Psoas muscle (tissue), 8 donors: Measurements from ENCODE around the gene DSCAM. TPM values are rescaled to one million over a fixed set of nuclear protein-coding genes. Genes with fewer than 3 reads are reported as not detected.

Experiments used
- ATAC-seq, 4 donors: fragments of 200-7000 bp; cut with Tn5 transposase; one replicate each; pipeline ENCODE4 v1.9.1; 2020; ENCODE audit warnings: moderate library complexity in 3 of 4, mild to moderate bottlenecking in 2 of 4
- DNase-seq, 2 donors: peaks; one replicate each; pipeline ENCODE4 v3.0.0-alpha.2; 2020
- H3K27ac ChIP-seq: fragments of 200-600 bp; one replicate; pipeline ENCODE4 v1.8.0; 2022
- H3K27me3 ChIP-seq, 3 donors: fragments of 200-600 bp in 1 of 3; one replicate each; pipeline versions ENCODE4 v1.6.1 to v1.8.0; 2013 to 2022; ENCODE audit warnings: low read length in 2 of 3, mild to moderate bottlenecking in 2 of 3, moderate library complexity in 1 of 3; ENCODE audit not compliant: insufficient read depth in 3 of 3
- H3K36me3 ChIP-seq, 2 donors: fragments of 200-600 bp in 1 of 2; one replicate each; pipeline versions ENCODE4 v1.6.1 to v1.8.0; 2013 to 2022; ENCODE audit warnings: low read depth in 1 of 2, mild to moderate bottlenecking in 1 of 2, moderate library complexity in 1 of 2; ENCODE audit not compliant: insufficient read depth in 1 of 2
- H3K4me1 ChIP-seq: fragments of 200-600 bp; one replicate; pipeline ENCODE4 v1.8.0; 2022
- H3K4me3 ChIP-seq: fragments of 200-600 bp; one replicate; pipeline ENCODE4 v1.8.0; 2022; ENCODE audit warnings: mild to moderate bottlenecking
- H3K9me3 ChIP-seq: fragments of 200-600 bp; one replicate; pipeline ENCODE4 v1.8.0; 2022
- CTCF ChIP-seq: fragments of 200-600 bp; IDR thresholded peaks from one replicate; pipeline ENCODE4 v1.8.0; 2022; ENCODE audit warnings: antibody characterized with exemption
- WGBS, 3 donors: extraction: QIAGEN DNeasy Blood & Tissue Kit; methylation state at CpG; one replicate each; pipeline versions ENCODE4 v1.1.6 to v1.1.7; 2013; 5-methylcytosine and 5-hydroxymethylcytosine counted together
- intact Hi-C, 2 donors: fragments of 100-400 bp; cut with DNase I; formaldehyde crosslinking; loops; one replicate each; pipeline versions ENCODE4 v1.11.0 to v1.14.2; 2022
- polyA plus RNA-seq, 3 donors: library from polyadenylated mRNA; stranded (reverse); fragments of 200-250 nt; gene quantifications; one replicate each; pipeline ENCODE4 v1.2.3, GENCODE V29; 2013
- total RNA-seq, 4 donors: library from RNA; stranded (reverse); fragmentation: NEBNext Ultra II Directional in 2 of 4; extraction: Animal tissue kit (Norgen Biotek cat#: 25700) in 2 of 4; gene quantifications; one replicate each; pipeline versions ENCODE4 v1.2.1 to v1.2.4, GENCODE V29; 2021 to 2023
- donor health status: healthy with polysubstance abuse.
- donor health status: DM: no; HTN: no; CAD: no; lungs with moderate emphysema.
- donor health status: Bipolar disorder and iron deficiency.
- donor health status: healthy.
- donor health status: DM: yes; HTN: yes; CAD: no.
- donor health status: DM: no; HTN: no; CAD: no.
- donor health status: DM: no; HTN: no; CAD: no.
- donor health status: DM: yes; HTN: yes; CAD: no.

The DSCAM gene
- total and polyA plus RNA-seq, 7 donors, result 0.03 to 0.04 TPM; not detected in 5

DNA sequence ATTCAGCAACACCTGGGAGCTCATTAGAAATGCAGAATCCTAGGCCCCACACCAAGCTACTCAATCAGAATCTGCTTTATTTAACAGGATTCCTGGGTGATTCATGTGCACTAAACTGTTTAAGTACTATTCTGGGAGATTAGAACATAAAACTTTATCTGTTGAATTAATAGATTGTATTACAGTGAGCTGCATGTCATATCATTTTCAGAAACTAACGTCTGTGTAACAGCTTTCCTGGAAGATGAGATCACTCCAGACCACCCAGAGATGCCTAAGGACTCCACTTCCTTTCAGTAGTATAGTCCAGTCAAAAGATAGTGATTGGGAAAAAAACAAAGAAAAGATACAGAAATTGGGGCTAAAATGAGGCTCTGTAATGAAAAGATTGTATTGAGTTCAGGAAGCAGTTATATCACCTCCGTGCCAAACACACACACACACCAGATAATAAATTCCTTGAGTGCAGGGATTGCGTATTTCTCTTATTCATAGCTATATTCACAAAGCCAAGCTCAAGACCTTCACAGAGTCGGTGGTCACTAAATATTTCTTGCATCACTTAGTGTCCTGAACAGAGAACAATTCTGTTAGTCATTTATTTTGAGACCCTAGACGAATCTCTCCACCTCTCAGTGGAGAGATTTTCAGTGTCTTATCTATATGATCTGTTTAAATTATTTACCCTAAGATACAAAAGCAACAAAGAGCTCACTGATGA, 178.2 kb downstream of the DSCAM start:
- intact Hi-C loops, result no loop called here
- no peaks in the 10 kb centered on the region for H3K9me3 ChIP-seq
- no peaks in the 10 kb centered on the region for H3K27me3 ChIP-seq
- DNase-seq, result no peak
- H3K27ac ChIP-seq, result no peak overlapping the region
- no peaks in the 10 kb centered on the region for H3K36me3 ChIP-seq
- WGBS, 3 donors, result 56 to 62% (median 60%) methylated on average over 5 of the region's 5 CpGs
- no peak for ATAC-seq
- no peak overlapping the region for H3K4me3 ChIP-seq
- TF ChIP-seq CTCF, result no peak
- H3K4me1 ChIP-seq, result no peaks in the 10 kb centered on the region

DNA sequence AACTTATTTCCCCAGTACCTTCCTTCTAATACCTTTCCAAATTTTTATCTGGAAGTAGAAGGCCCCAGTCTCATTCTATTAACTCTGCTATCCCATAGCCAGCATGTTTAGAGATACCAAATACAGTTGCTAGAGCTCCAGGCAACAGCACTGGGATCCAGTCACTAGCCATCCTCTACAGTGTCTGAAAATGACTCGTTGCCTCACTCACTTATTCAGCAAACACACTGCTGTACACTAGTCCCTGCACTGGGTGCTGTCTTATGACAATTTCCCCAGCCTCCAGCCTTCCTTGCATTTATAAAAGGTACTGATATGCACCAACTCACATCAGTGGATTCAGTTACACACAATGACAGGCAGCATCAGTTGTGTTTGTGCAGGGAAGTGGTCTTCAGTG, 179.0 kb downstream of the DSCAM start:
- intact Hi-C loops, result no loop called here
- no peak overlapping the region for H3K4me3 ChIP-seq

GRCh38 chr21:40662889-40663288, 184.1 kb downstream of the DSCAM start:
- no peak overlapping the region for H3K4me3 ChIP-seq
- intact Hi-C loops, result no loop called here
- H3K27me3 ChIP-seq, result no peaks in the 10 kb centered on the region
- H3K36me3 ChIP-seq, result no peaks in the 10 kb centered on the region
- TF ChIP-seq CTCF, result no peak
- no peak for ATAC-seq
- WGBS, 3 donors, result 90 to 94% (median 91%) methylated on average over 2 of the region's 2 CpGs
- no peak overlapping the region for H3K27ac ChIP-seq
- no peaks in the 10 kb centered on the region for H3K4me1 ChIP-seq
- DNase-seq, result no peak
- no peaks in the 10 kb centered on the region for H3K9me3 ChIP-seq

More for the DNA sequence above, 179.0 kb downstream of the DSCAM start:
- TF ChIP-seq CTCF, result no peak
- H3K4me1 ChIP-seq, result no peaks in the 10 kb centered on the region
- no peaks in the 10 kb centered on the region for H3K9me3 ChIP-seq
- WGBS, 3 donors, result 72 to 74% (median 72%) methylated on average over 1 of the region's 1 CpG
- H3K27ac ChIP-seq, result no peak overlapping the region
- ATAC-seq, result no peak
- no peaks in the 10 kb centered on the region for H3K36me3 ChIP-seq
- no peaks in the 10 kb centered on the region for H3K27me3 ChIP-seq
- no peak for DNase-seq

DNA sequence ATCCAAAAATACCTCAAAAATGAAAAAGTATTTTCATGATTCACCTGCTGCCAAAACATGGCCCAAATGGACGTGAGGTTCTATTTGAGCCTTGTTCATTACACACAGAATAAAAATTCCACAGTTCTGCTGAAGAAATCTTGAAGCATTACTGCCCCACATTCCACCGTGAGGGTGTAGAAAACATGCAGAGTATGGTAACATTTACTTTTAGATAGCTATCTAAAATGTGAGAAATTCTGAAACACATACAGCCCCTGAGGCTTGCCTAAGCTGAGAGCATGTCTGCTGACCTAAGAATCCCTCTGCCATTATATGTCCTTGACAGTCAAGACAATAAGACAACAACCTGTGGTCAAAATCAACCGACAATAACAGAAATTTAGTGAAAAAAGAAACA, 186.5 kb downstream of the DSCAM start:
- no peaks in the 10 kb centered on the region for H3K4me1 ChIP-seq
- H3K27me3 ChIP-seq, result no peaks in the 10 kb centered on the region
- H3K27ac ChIP-seq, result no peak overlapping the region
- WGBS, 3 donors, result 63 to 78% (median 69%) methylated on average over 3 of the region's 3 CpGs
- ATAC-seq (no peak), DNase-seq (no peak)
- TF ChIP-seq CTCF, result no peak
- no peaks in the 10 kb centered on the region for H3K9me3 ChIP-seq
- H3K4me3 ChIP-seq, result no peak overlapping the region
- H3K36me3 ChIP-seq, result no peaks in the 10 kb centered on the region
- intact Hi-C loops, result no loop called here

GRCh38 chr21:40658311-40658710, 188.6 kb downstream of the DSCAM start:
- intact Hi-C loops, result no loop called here
- no peaks in the 10 kb centered on the region for H3K27me3 ChIP-seq
- H3K27ac ChIP-seq, result no peak overlapping the region
- no peak for TF ChIP-seq CTCF
- H3K36me3 ChIP-seq, result no peaks in the 10 kb centered on the region
- no peak overlapping the region for H3K4me3 ChIP-seq
- no peaks in the 10 kb centered on the region for H3K9me3 ChIP-seq
- 80 to 81% (median 81%) methylated on average over 3 of the region's 3 CpGs for WGBS, 3 donors
- DNase-seq, result no peak
- no peaks in the 10 kb centered on the region for H3K4me1 ChIP-seq
- ATAC-seq, result no peak
